K562 (cell line): Measurements from ENCODE around the gene LMO7. TPM values are rescaled to one million over a fixed set of nuclear protein-coding genes. Genes with fewer than 3 reads are reported as not detected.

Experiments used
- ASH1L ChIP-seq: fragments of 450-650 bp; IDR thresholded peaks from 2 replicates; pipeline ENCODE4 v1.6.1; 2018; ENCODE audit warnings: borderline replicate concordance, mild to moderate bottlenecking, low read depth; ENCODE audit not compliant: partially characterized antibody
- BCL6 ChIP-seq: fragments of 250-450 bp; sonication (Bioruptor Pico); IDR thresholded peaks from 2 replicates; pipeline ENCODE4 v1.4.0; 2020
- BRF1 ChIP-seq: IDR thresholded peaks from 3 replicates; pipeline ENCODE4 v1.6.1; 2011; ENCODE audit warnings: borderline replicate concordance, mild to moderate bottlenecking; ENCODE audit not compliant: insufficient read length; ENCODE audit errors: extremely low read depth
- ELF4 ChIP-seq: fragments of 450-650 bp; formaldehyde crosslinking; IDR thresholded peaks from 2 replicates; pipeline ENCODE4 v1.4.0; 2022; ENCODE audit warnings: missing genetic modification characterization
- HMG20B ChIP-seq: fragments of 250-450 bp; sonication (Bioruptor Pico); IDR thresholded peaks from 2 replicates; pipeline ENCODE4 v1.5.0; 2021; ENCODE audit warnings: mild to moderate bottlenecking
- NBN ChIP-seq: fragments of 450-650 bp; IDR thresholded peaks from 2 replicates; pipeline ENCODE4 v1.6.1; 2016; ENCODE audit warnings: low read depth, mild to moderate bottlenecking
- NR4A1 ChIP-seq, 2 experiments: fragments of 250-450 bp in 1 of 2; fragments of 450-650 bp in 1 of 2; sonication (Bioruptor Pico) in 1 of 2; IDR thresholded peaks; 2 replicates each; pipeline versions ENCODE4 v1.4.0 to v1.6.1; 2016 to 2020; ENCODE audit warnings: mild to moderate bottlenecking in 2 of 2, missing compliant biosample characterization in 1 of 2, missing genetic modification characterization in 1 of 2, moderate library complexity in 1 of 2
- RERE ChIP-seq: sonication (generic); formaldehyde crosslinking; IDR thresholded peaks from 2 replicates; pipeline ENCODE4 v1.8.0; 2023; ENCODE audit warnings: missing genetic modification reagents, mild to moderate bottlenecking, borderline replicate concordance
- U2AF1 ChIP-seq: fragments of 200-400 bp; formaldehyde crosslinking; optimal IDR thresholded peaks from 2 replicates; pipeline ENCODE3; 2017; ENCODE audit warnings: mild to moderate bottlenecking, low read depth, low read length, moderate library complexity
- ZBTB11 ChIP-seq, 3 experiments: fragments of 200-800 bp in 1 of 3; fragments of 250-450 bp in 1 of 3; fragments of 450-650 bp in 1 of 3; sonication (Bioruptor Pico) in 1 of 3; sonication (Bioruptor generic) in 1 of 3; formaldehyde crosslinking in 1 of 3; IDR thresholded peaks; 2 replicates each; pipeline versions ENCODE4 v1.6.1 to v1.8.0; 2016 to 2022; ENCODE audit warnings: mild to moderate bottlenecking in 2 of 3, missing genetic modification characterization in 2 of 3, missing compliant biosample characterization in 1 of 3, moderate library complexity in 1 of 3
- polyA plus RNA-seq, 8 experiments: library from polyadenylated mRNA; depleted of rRNA in 4 of 8; stranded (reverse) in 5 of 8; unstranded in 3 of 8; fragments of >200 nt; fragmentation: Nextera tagmentation in 2 of 8; fragmentation: Illumina TruSeq in 1 of 8; extraction: Ambion mirVana in 2 of 8; extraction: Trizol in 1 of 8; gene quantifications; 2 replicates each; pipeline versions ENCODE4 v1.2.1 to v1.2.3, GENCODE V29; 2011 to 2014; ENCODE audit warnings: inconsistent platforms in 1 of 8, missing spikeins in 1 of 8
- total RNA-seq, 7 experiments: library from RNA; depleted of rRNA in 6 of 7; stranded (reverse); fragments of >200 nt in 6 of 7; fragmentation: Illumina TruSeq in 2 of 7; extraction: Trizol in 2 of 7; gene quantifications; 2 replicates each; pipeline versions ENCODE4 v1.2.1 to v1.2.3, GENCODE V29; 2011 to 2021; ENCODE audit warnings: low replicate concordance in 1 of 7

LMO7 gene
- total and polyA plus RNA-seq, 9 of the 15 experiments (the other 6 are each of a cell fraction or from before 2014, with no cell fraction given), result 0.42 to 4.3 (median 1.7) TPM

- TF ChIP-seq RERE (CRISPR knock-in tag) (no peak), BCL6 (no peak), HMG20B (no peak), ELF4 (CRISPR knock-in tag) (no peak), BRF1 (no peak), NR4A1 (CRISPR knock-in tag; IDR thresholded peaks at IDR 0.05) (no peak), NR4A1 (tag; IDR thresholded peaks at IDR 0.05) (no peak), ZBTB11 (CRISPR knock-in tag; IDR thresholded peaks at IDR 0.05) (no peak), NBN (no peak), U2AF1 (no peak), ASH1L (no peak)
Observed at GRCh38 chr13:75901501-75901900, 265.4 kb downstream of the LMO7 start (continued).
